ENCODE results near the gene OCEL1. TPM values are rescaled to one million over a fixed set of nuclear protein-coding genes. Genes with fewer than 3 reads are reported as not detected.

OCEL1 gene
- total RNA-seq, 1 experiment from 2014 or later = 25.7 TPM

DNA sequence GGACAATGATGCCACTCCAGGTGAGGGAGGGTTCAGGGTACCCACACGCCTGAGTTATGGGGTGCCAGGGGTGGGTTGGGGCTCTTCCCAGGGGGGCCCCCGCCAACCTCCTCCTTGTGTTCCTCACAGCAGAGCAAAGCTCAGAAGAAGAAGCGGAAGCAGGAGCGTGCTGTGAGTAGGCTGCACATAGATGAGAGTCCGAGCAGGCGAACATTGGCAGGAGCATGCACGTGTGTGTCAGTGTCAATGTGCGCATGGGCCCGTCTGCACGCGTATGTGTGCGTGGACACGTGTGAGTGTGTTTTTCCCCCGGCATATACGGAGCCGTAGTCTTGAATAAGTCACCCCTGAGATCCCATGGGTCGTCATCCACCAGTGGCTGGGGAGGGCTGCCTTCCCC lies 23.3 kb upstream of the OCEL1 start:
- Mint-ChIP-seq H3K36me3 (ENCODE audit: insufficient read depth in 1 of 3, low read depth in 3 of 3) (peaks cover 50 to 74% (median 53%) of the 10 kb centered on the region in 3 experiments), H3K27me3 (ENCODE audit: low read depth) (no peaks in the 10 kb centered on the region), H3K9me3 (no peaks in the 10 kb centered on the region), H3K4me3 (no peak overlapping the region), H3K4me1 (no peaks in the 10 kb centered on the region), H3K27ac (no peak overlapping the region; a peak in 1 of 7 replicates)
- Histone ChIP-seq H2BK20ac (ENCODE audit: low read depth, low read length, poor library complexity, severe bottlenecking) (no peak overlapping the region), H3K79me2 (ENCODE audit: insufficient read depth, low read length) (no peaks in the 10 kb centered on the region), H3K4me1 (ENCODE audit: insufficient read depth, low read length) (no peaks in the 10 kb centered on the region), H3K14ac (ENCODE audit: insufficient read depth, low read length) (no peak overlapping the region), H3K27me3 (ENCODE audit: insufficient read depth, low read length) (no peaks in the 10 kb centered on the region), H2BK5ac (ENCODE audit: insufficient read length, low read length) (no peak overlapping the region), H2BK15ac (ENCODE audit: low read depth, low read length) (no peak overlapping the region), H2AK5ac (ENCODE audit: insufficient read length, low read length) (no peak overlapping the region), H2BK12ac (ENCODE audit: insufficient read length, low read depth, low read length) (no peak overlapping the region), H3K4me2 (ENCODE audit: insufficient read depth, insufficient read length, low read length) (no peak overlapping the region), H3K18ac (ENCODE audit: insufficient read length, low read depth, low read length) (no peak overlapping the region), H3K23ac (ENCODE audit: insufficient read length, low read depth, low read length) (no peak overlapping the region), H2BK120ac (ENCODE audit: low read depth, low read length, poor library complexity, severe bottlenecking) (no peak overlapping the region), H4K8ac (replicated peaks; ENCODE audit: insufficient read length, low read depth, low read length) (no peak overlapping the region), H3K9me3 (ENCODE audit: control insufficient read depth, low read depth, low read length) (no peaks in the 10 kb centered on the region), H4K91ac (ENCODE audit: insufficient read length, low read depth, low read length) (no peak overlapping the region), H3K27ac (ENCODE audit: insufficient read length, low read depth, low read length) (no peak overlapping the region), H2AFZ (ENCODE audit: low read length) (no peak overlapping the region), H4K5ac (ENCODE audit: insufficient read length, low read depth, low read length) (no peak overlapping the region), H3K4ac (ENCODE audit: low read depth, low read length) (no peak overlapping the region), H3K56ac (ENCODE audit: insufficient read length, low read depth, low read length) (no peak overlapping the region), H3K9ac (ENCODE audit: extremely low read depth, insufficient read length, low read length) (no peak overlapping the region), H3K79me1 (ENCODE audit: insufficient read depth, low read depth, low read length, poor library complexity, severe bottlenecking) (no peaks in the 10 kb centered on the region), H3K23me2 (ENCODE audit: insufficient read length, low read depth, low read length, poor library complexity, severe bottlenecking) (no peaks in the 10 kb centered on the region), H3T11ph (ENCODE audit: low read length) (no peak overlapping the region), H4K20me1 (ENCODE audit: control insufficient read depth, insufficient read depth, insufficient read length) (peaks cover 2% of the 10 kb centered on the region)
- no peak for DNase-seq
- TF ChIP-seq, protein P1, sequence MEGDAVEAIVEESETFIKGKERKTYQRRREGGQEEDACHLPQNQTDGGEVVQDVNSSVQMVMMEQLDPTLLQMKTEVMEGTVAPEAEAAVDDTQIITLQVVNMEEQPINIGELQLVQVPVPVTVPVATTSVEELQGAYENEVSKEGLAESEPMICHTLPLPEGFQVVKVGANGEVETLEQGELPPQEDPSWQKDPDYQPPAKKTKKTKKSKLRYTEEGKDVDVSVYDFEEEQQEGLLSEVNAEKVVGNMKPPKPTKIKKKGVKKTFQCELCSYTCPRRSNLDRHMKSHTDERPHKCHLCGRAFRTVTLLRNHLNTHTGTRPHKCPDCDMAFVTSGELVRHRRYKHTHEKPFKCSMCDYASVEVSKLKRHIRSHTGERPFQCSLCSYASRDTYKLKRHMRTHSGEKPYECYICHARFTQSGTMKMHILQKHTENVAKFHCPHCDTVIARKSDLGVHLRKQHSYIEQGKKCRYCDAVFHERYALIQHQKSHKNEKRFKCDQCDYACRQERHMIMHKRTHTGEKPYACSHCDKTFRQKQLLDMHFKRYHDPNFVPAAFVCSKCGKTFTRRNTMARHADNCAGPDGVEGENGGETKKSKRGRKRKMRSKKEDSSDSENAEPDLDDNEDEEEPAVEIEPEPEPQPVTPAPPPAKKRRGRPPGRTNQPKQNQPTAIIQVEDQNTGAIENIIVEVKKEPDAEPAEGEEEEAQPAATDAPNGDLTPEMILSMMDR (conservative IDR thresholded peaks at IDR 0.05) = no peak
- WGBS (ENCODE audit: extremely low coverage, insufficient read length, low lambda C conversion rate) = no CpG with 5 or more reads among the region's 17 CpGs

All from H9 (cell line).